ENCODE data around the gene AMT. TPM values are rescaled to one million over a fixed set of nuclear protein-coding genes. Genes with fewer than 3 reads are reported as not detected.
A peak's percentile ranks its signal among the peaks of the same experiment; 100 is the strongest.

Gene AMT
- total and polyA plus RNA-seq, 2 of the 13 experiments (the other 11 are each of a cell fraction or from before 2014, with no cell fraction given) = 35.3 to 59.0 TPM

DNA sequence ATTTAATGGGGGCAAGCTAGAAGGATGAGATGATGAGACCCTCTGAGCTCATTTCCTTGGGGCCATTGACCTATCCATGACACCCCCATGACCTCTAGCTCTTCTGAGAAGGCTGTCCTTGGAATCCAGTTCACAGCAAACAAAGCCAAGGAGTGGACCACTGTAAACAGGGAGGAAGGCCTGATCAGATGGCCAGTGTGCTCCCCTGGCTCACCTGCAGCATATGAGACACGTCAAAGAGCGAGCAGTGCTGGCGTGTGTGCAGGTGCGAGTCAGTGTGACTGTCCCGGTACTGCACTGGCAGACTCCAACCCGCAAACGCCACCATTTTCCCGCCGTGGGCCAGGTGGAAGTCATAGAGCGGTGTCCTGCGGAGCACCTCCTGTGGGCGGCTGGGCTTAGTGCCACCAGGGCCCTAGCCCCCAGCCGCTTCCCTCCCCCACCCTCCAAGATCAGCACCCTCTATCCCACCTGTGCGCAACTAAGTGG is 339 bp downstream of the AMT start (continued):
- TF ChIP-seq IRX3 (CRISPR knock-in tag; IDR thresholded peaks at IDR 0.05; ENCODE audit: borderline replicate concordance, low read depth) (no peak; the same call in 1 of the 2 replicates), ZSCAN22 (CRISPR knock-in tag; IDR thresholded peaks at IDR 0.05) (peak; percentile 32; the same call in 1 of the 2 replicates), ASH2L (IDR thresholded peaks at IDR 0.05; ENCODE audit: insufficient read length, low read depth, low read length) (no peak), TMF1 (CRISPR knock-in tag; IDR thresholded peaks at IDR 0.05; ENCODE audit: low read depth) (no peak; the same call in 1 of the 2 replicates), ZNF331 (CRISPR knock-in tag; IDR thresholded peaks at IDR 0.05) (no peak), NCOR1 (IDR thresholded peaks at IDR 0.05; ENCODE audit: borderline replicate concordance, low read length) (no peak), JUNB (CRISPR knock-in tag; IDR thresholded peaks at IDR 0.05; ENCODE audit: borderline replicate concordance) (no peak), MEIS2 (CRISPR knock-in tag; IDR thresholded peaks at IDR 0.05) (no peak), ZNF781 (CRISPR knock-in tag; IDR thresholded peaks at IDR 0.05; ENCODE audit: borderline replicate concordance, not compliant biosample characterization) (no peak), ADNP (CRISPR knock-in tag; IDR thresholded peaks at IDR 0.05) (no peak), AGO1 (IDR thresholded peaks at IDR 0.05; ENCODE audit: low read depth, low read length, poor library complexity, severe bottlenecking) (no peak)
- TF ChIP-seq, protein P1, sequence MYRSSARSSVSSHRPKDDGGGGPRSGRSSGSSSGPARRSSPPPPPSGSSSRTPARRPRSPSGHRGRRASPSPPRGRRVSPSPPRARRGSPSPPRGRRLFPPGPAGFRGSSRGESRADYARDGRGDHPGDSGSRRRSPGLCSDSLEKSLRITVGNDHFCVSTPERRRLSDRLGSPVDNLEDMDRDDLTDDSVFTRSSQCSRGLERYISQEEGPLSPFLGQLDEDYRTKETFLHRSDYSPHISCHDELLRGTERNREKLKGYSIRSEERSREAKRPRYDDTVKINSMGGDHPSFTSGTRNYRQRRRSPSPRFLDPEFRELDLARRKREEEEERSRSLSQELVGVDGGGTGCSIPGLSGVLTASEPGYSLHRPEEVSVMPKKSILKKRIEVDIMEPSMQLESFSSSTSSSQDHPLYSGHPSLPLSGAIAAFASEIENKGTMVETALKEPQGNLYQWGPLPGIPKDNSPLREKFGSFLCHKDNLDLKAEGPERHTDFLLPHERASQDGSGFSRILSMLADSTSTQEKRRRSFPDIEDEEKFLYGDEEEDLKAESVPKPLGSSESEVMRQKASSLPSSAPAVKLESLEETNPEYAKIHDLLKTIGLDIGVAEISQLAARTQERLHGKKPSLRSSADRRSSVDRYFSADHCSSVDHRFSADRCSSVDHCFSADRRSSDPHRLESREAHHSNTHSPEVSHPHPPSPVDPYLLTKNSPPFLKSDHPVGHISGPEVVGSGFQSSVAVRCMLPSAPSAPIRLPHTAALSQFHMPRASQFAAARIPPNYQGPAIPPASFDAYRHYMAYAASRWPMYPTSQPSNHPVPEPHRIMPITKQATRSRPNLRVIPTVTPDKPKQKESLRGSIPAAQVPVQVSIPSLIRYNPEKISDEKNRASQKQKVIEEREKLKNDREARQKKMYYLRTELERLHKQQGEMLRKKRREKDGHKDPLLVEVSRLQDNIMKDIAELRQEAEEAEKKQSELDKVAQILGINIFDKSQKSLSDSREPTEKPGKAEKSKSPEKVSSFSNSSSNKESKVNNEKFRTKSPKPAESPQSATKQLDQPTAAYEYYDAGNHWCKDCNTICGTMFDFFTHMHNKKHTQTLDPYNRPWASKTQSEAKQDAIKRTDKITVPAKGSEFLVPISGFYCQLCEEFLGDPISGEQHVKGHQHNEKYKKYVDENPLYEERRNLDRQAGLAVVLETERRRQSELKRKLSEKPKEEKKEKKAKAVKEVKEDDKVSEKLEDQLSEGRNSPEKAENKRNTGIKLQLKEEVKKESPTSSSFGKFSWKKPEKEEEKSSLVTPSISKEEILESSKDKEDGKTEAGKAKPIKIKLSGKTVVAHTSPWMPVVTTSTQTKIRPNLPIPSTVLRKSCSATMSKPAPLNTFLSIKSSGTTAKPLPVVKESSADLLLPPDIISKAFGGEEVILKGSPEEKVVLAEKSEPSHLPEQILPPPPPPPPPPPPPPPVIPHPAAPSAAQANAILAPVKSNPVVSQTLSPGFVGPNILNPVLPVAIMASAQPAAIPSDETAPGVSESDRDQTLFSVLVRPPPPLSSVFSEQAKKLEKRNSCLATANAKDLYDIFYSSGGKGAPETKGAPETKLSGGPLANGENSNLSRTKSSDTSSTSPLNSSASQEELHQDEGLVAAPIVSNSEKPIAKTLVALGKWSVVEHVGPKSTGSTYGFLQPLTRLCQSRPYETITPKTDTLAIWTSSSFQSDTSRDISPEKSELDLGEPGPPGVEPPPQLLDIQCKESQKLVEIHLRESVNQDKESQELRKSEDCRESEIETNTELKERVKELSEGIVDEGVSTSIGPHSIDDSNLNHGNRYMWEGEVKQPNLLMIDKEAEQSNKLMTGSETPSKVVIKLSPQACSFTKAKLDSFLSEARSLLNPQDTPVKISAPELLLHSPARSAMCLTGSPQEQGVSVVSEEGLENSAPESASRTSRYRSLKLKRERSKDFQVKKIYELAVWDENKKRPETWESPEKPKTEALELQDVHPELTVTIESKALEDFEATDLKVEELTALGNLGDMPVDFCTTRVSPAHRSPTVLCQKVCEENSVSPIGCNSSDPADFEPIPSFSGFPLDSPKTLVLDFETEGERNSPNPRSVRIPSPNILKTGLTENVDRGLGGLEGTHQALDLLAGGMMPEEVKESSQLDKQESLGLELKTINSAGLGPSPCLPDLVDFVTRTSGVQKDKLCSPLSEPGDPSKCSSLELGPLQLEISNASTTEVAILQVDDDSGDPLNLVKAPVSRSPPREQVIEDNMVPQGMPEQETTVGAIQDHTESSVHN (CRISPR knock-in tag; IDR thresholded peaks at IDR 0.05) = peak; percentile 77
- TF ChIP-seq, protein P2, sequence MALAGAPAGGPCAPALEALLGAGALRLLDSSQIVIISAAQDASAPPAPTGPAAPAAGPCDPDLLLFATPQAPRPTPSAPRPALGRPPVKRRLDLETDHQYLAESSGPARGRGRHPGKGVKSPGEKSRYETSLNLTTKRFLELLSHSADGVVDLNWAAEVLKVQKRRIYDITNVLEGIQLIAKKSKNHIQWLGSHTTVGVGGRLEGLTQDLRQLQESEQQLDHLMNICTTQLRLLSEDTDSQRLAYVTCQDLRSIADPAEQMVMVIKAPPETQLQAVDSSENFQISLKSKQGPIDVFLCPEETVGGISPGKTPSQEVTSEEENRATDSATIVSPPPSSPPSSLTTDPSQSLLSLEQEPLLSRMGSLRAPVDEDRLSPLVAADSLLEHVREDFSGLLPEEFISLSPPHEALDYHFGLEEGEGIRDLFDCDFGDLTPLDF (CRISPR knock-in tag; IDR thresholded peaks at IDR 0.05) = no peak
- TF ChIP-seq, protein P3, sequence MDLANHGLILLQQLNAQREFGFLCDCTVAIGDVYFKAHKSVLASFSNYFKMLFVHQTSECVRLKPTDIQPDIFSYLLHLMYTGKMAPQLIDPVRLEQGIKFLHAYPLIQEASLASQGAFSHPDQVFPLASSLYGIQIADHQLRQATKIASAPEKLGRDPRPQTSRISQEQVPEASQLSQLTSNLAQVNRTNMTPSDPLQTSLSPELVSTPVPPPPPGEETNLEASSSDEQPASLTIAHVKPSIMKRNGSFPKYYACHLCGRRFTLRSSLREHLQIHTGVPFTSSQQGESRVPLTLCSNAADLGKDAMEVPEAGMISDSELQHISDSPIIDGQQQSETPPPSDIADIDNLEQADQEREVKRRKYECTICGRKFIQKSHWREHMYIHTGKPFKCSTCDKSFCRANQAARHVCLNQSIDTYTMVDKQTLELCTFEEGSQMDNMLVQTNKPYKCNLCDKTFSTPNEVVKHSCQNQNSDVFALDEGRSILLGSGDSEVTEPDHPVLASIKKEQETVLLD (CRISPR knock-in tag; IDR thresholded peaks at IDR 0.05; ENCODE audit: low read depth) = no peak
- TF ChIP-seq, protein P4, sequence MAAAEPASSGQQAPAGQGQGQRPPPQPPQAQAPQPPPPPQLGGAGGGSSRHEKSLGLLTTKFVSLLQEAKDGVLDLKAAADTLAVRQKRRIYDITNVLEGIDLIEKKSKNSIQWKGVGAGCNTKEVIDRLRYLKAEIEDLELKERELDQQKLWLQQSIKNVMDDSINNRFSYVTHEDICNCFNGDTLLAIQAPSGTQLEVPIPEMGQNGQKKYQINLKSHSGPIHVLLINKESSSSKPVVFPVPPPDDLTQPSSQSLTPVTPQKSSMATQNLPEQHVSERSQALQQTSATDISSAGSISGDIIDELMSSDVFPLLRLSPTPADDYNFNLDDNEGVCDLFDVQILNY (CRISPR knock-in tag; conservative IDR thresholded peaks at IDR 0.05) = peak; percentile 87

Measured in HepG2 (cell line).